ENCODE results near the gene CSGALNACT2.
"Not testable (repeated sequence)": the region's sequence is repeated elsewhere in the genome, so short reads cannot be mapped to it uniquely, and the experiment has no call there.

CSGALNACT2 gene

GRCh38 chr10:43177595-43177994, 39.4 kb downstream of the CSGALNACT2 start:
- Histone ChIP-seq H3K4me2 (ENCODE audit: insufficient read depth, low read length) (no peak overlapping the region), H3K9ac (ENCODE audit: low read depth, low read length) (no peak overlapping the region), H3K79me2 (ENCODE audit: insufficient read depth, low read length) (peaks cover 5% of the 10 kb centered on the region; the same call in 1 of the 2 replicates), H3K9me3 (ENCODE audit: insufficient read depth, low read length, severe bottlenecking) (peaks cover 3% of the 10 kb centered on the region), H3K27ac (ENCODE audit: low read length) (no peak overlapping the region), H3K4me1 (ENCODE audit: insufficient read depth, low read length) (no peaks in the 10 kb centered on the region), H4K20me1 (ENCODE audit: insufficient read depth, low read length) (no peaks in the 10 kb centered on the region; the same call in 1 of the 2 replicates), H3K27me3 (ENCODE audit: insufficient read depth, low read length, poor library complexity) (no peaks in the 10 kb centered on the region), H3K4me3 (ENCODE audit: low read depth in 1 of 2, low read length in 2 of 2) (no peak overlapping the region), H2AFZ (ENCODE audit: low read depth, low read length) (no peak overlapping the region), H3K36me3 (ENCODE audit: insufficient read depth, low read length) (peaks cover 82% of the 10 kb centered on the region)
- TF ChIP-seq CTCF (IDR thresholded peaks at IDR 0.05; ENCODE audit: borderline replicate concordance, extremely low read depth, low read length, poor library complexity, severe bottlenecking): no peak
- no peak for TF ChIP-seq EZH2 (IDR thresholded peaks at IDR 0.05; ENCODE audit: borderline replicate concordance, low read depth, low read length, severe bottlenecking)
- no peak for DNase-seq
- no peak for ATAC-seq (ENCODE audit: insufficient read depth, low read depth)

GRCh38 chr10:43181146-43181545, 42.9 kb downstream of the CSGALNACT2 start:
- H3K79me2 ChIP-seq (ENCODE audit: insufficient read depth, low read length): no peaks in the 10 kb centered on the region
- H2AFZ ChIP-seq (ENCODE audit: low read depth, low read length): no peak overlapping the region
- H3K4me3 ChIP-seq (ENCODE audit: low read depth in 1 of 2, low read length in 2 of 2): no peak overlapping the region
- H3K27ac ChIP-seq (ENCODE audit: low read length): no peak overlapping the region
- no peak overlapping the region for H3K9ac ChIP-seq (ENCODE audit: low read depth, low read length)
- no peak overlapping the region for H3K4me2 ChIP-seq (ENCODE audit: insufficient read depth, low read length)
- no peaks in the 10 kb centered on the region for H4K20me1 ChIP-seq (ENCODE audit: insufficient read depth, low read length)
- peaks cover 3% of the 10 kb centered on the region for H3K9me3 ChIP-seq (ENCODE audit: insufficient read depth, low read length, severe bottlenecking)
- peaks cover 73% of the 10 kb centered on the region for H3K36me3 ChIP-seq (ENCODE audit: insufficient read depth, low read length)
- no peak for ATAC-seq (ENCODE audit: insufficient read depth, low read depth)
- TF ChIP-seq CTCF (IDR thresholded peaks at IDR 0.05; ENCODE audit: borderline replicate concordance, extremely low read depth, low read length, poor library complexity, severe bottlenecking): no peak
- TF ChIP-seq EZH2 (IDR thresholded peaks at IDR 0.05; ENCODE audit: borderline replicate concordance, low read depth, low read length, severe bottlenecking): no peak
- H3K4me1 ChIP-seq (ENCODE audit: insufficient read depth, low read length): no peaks in the 10 kb centered on the region
- no peak for DNase-seq
- H3K27me3 ChIP-seq (ENCODE audit: insufficient read depth, low read length, poor library complexity): no peaks in the 10 kb centered on the region

- H3K79me2 ChIP-seq (ENCODE audit: insufficient read depth, low read length); H3K9me3 ChIP-seq (ENCODE audit: insufficient read depth, low read length, severe bottlenecking); H4K20me1 ChIP-seq (ENCODE audit: insufficient read depth, low read length); ATAC-seq (ENCODE audit: insufficient read depth, low read depth); H3K4me2 ChIP-seq (ENCODE audit: insufficient read depth, low read length); H3K27me3 ChIP-seq (ENCODE audit: insufficient read depth, low read length, poor library complexity); H2AFZ ChIP-seq (ENCODE audit: low read depth, low read length); H3K27ac ChIP-seq (ENCODE audit: low read length); DNase-seq; H3K9ac ChIP-seq (ENCODE audit: low read depth, low read length); H3K4me3 ChIP-seq (ENCODE audit: low read depth in 1 of 2, low read length in 2 of 2); H3K4me1 ChIP-seq (ENCODE audit: insufficient read depth, low read length): not testable (repeated sequence)
- H3K36me3 ChIP-seq (ENCODE audit: insufficient read depth, low read length): peaks cover 65% of the 10 kb centered on the region
Observed at GRCh38 chr10:43183764-43184163, 45.5 kb downstream of the CSGALNACT2 start.

- H3K4me3 ChIP-seq (ENCODE audit: low read depth in 1 of 2, low read length in 2 of 2): no peak overlapping the region
- DNase-seq: no peak
- H3K79me2 ChIP-seq (ENCODE audit: insufficient read depth, low read length): no peaks in the 10 kb centered on the region
- H3K4me1 ChIP-seq (ENCODE audit: insufficient read depth, low read length): no peaks in the 10 kb centered on the region
- peaks cover 43% of the 10 kb centered on the region for H3K36me3 ChIP-seq (ENCODE audit: insufficient read depth, low read length)
- no peaks in the 10 kb centered on the region for H4K20me1 ChIP-seq (ENCODE audit: insufficient read depth, low read length)
- no peak for TF ChIP-seq CTCF (IDR thresholded peaks at IDR 0.05; ENCODE audit: borderline replicate concordance, extremely low read depth, low read length, poor library complexity, severe bottlenecking)
- TF ChIP-seq EZH2 (IDR thresholded peaks at IDR 0.05; ENCODE audit: borderline replicate concordance, low read depth, low read length, severe bottlenecking): no peak
- H2AFZ ChIP-seq (ENCODE audit: low read depth, low read length): no peak overlapping the region
- H3K9me3 ChIP-seq (ENCODE audit: insufficient read depth, low read length, severe bottlenecking): no peaks in the 10 kb centered on the region
- no peak overlapping the region for H3K27ac ChIP-seq (ENCODE audit: low read length)
- H3K9ac ChIP-seq (ENCODE audit: low read depth, low read length): no peak overlapping the region
- no peak overlapping the region for H3K4me2 ChIP-seq (ENCODE audit: insufficient read depth, low read length)
- no peak for ATAC-seq (ENCODE audit: insufficient read depth, low read depth)
- H3K27me3 ChIP-seq (ENCODE audit: insufficient read depth, low read length, poor library complexity): no peaks in the 10 kb centered on the region
Observed at GRCh38 chr10:43186150-43186549, 47.9 kb downstream of the CSGALNACT2 start.

All from DND-41 (cell line).